ENCODE data around the gene FMN2. TPM values are rescaled to one million over a fixed set of nuclear protein-coding genes. Genes with fewer than 3 reads are reported as not detected.

The FMN2 gene
- total and polyA plus RNA-seq, 4 donors: 0.14 to 2.7 (median 1.2) TPM

DNA sequence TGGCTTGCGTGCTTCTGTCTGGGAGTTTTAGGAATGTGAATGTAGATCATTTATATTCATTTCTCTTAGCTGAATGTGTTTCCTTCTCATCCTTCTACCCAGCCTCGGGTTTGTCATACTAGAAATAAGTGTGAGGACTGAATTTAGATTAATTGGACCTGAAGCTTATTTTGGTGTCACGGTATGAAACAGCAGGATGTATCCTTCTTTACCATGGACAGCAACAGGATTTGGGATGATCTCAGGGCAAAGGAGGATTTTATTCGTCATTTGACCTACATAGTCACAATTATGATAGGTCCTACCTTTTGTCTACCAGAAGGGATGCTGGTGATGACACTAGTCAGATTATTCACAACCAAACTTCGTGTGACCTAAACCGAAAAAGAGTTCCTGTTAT lies 127.4 kb downstream of the FMN2 start:
- Histone ChIP-seq H3K27me3 (ENCODE audit: control insufficient read depth in 3 of 3, insufficient read depth in 3 of 3, low read length in 2 of 3) (no peaks in the 10 kb centered on the region), H3K4me3 (no peak overlapping the region), H3K4me1 (ENCODE audit: control insufficient read depth in 5 of 5, insufficient read depth in 5 of 5, low read length in 5 of 5) (no peaks in the 10 kb centered on the region), H3K9me3 (ENCODE audit: control insufficient read depth in 4 of 4, insufficient read depth in 3 of 4, low read length in 3 of 4) (peaks cover 0 to 2% (median 0%) of the 10 kb centered on the region in 4 donors), H3K36me3 (ENCODE audit: control insufficient read depth in 4 of 4, insufficient read depth in 4 of 4, low read length in 4 of 4) (no peaks in the 10 kb centered on the region), H3K27ac (ENCODE audit: low read depth in 1 of 2, low read length in 1 of 2) (no peak overlapping the region), H3K9ac (ENCODE audit: insufficient read depth in 1 of 2, low read length in 2 of 2) (no peak overlapping the region)
- TF ChIP-seq, protein P1, sequence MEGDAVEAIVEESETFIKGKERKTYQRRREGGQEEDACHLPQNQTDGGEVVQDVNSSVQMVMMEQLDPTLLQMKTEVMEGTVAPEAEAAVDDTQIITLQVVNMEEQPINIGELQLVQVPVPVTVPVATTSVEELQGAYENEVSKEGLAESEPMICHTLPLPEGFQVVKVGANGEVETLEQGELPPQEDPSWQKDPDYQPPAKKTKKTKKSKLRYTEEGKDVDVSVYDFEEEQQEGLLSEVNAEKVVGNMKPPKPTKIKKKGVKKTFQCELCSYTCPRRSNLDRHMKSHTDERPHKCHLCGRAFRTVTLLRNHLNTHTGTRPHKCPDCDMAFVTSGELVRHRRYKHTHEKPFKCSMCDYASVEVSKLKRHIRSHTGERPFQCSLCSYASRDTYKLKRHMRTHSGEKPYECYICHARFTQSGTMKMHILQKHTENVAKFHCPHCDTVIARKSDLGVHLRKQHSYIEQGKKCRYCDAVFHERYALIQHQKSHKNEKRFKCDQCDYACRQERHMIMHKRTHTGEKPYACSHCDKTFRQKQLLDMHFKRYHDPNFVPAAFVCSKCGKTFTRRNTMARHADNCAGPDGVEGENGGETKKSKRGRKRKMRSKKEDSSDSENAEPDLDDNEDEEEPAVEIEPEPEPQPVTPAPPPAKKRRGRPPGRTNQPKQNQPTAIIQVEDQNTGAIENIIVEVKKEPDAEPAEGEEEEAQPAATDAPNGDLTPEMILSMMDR (IDR thresholded peaks at IDR 0.05; ENCODE audit: control extremely low read depth, extremely low read depth): no peak
- ATAC-seq (ENCODE audit: insufficient read depth, low FRiP score): no peak
- DNase-seq: no peak
- WGBS, 2 donors: 69 to 71% methylated on average over 6 of the region's 6 CpGs

DNA sequence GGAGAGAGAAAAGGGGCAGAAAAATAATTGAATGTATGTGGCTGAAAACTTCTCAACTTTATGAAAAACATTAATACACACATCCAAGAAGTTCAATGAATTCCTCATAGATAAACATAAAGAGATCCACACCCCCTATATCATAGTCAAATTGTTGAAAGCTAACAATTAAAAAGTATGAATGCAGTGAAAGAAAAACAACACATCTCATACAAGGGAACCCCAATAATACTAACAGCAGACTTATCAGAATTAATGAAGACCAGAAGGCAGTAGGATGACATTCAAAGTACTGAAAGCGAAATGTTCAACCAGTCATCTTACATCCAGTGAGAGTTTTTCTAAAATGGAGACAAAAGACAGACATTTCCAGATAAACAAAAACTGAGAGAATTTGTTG lies 134.4 kb downstream of the FMN2 start:
- DNase-seq: no peak
- Histone ChIP-seq H3K27ac (ENCODE audit: low read depth in 1 of 2, low read length in 1 of 2) (no peak overlapping the region), H3K4me3 (no peak overlapping the region), H3K27me3 (ENCODE audit: control insufficient read depth in 3 of 3, insufficient read depth in 3 of 3, low read length in 2 of 3) (no peaks in the 10 kb centered on the region), H3K4me1 (ENCODE audit: control insufficient read depth in 5 of 5, insufficient read depth in 5 of 5, low read length in 5 of 5) (no peaks in the 10 kb centered on the region), H3K9ac (ENCODE audit: insufficient read depth in 1 of 2, low read length in 2 of 2) (no peak overlapping the region), H3K36me3 (ENCODE audit: control insufficient read depth in 4 of 4, insufficient read depth in 4 of 4, low read length in 4 of 4) (no peaks in the 10 kb centered on the region), H3K9me3 (ENCODE audit: control insufficient read depth in 4 of 4, insufficient read depth in 3 of 4, low read length in 3 of 4) (peaks cover 0 to 10% (median 2%) of the 10 kb centered on the region in 4 donors)
- ATAC-seq (ENCODE audit: insufficient read depth, low FRiP score): no peak
- WGBS, 2 donors: 77 to 83% methylated on average over 1 of the region's 1 CpG
- TF ChIP-seq, protein P1 (IDR thresholded peaks at IDR 0.05; ENCODE audit: control extremely low read depth, extremely low read depth): no peak

DNA sequence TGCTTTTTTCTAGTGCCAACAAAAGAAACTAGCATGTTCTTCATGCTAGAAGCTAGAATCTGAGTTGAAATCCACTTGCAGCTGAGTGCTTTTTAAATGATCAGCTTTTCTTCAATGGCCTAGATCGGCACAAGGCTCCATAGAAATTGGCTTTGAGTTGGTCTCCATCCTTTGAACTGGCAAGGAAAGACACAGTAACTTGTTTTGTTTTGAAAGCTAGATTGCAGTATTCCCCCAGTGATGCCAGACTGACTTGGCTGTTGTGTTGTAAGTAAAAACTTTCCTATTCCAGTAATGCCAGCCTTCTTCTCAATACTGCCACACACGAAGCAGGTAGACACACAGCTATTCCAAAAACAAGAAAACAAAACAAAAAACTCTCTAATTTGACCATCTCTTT lies 139.1 kb downstream of the FMN2 start:
- H3K36me3 ChIP-seq (ENCODE audit: control insufficient read depth in 4 of 4, insufficient read depth in 4 of 4, low read length in 4 of 4): no peaks in the 10 kb centered on the region
- H3K9me3 ChIP-seq (ENCODE audit: control insufficient read depth in 4 of 4, insufficient read depth in 3 of 4, low read length in 3 of 4): peaks cover 0 to 9% (median under 1%) of the 10 kb centered on the region in 4 donors
- no peak overlapping the region for H3K4me3 ChIP-seq
- no peak for DNase-seq
- H3K27ac ChIP-seq (ENCODE audit: low read depth in 1 of 2, low read length in 1 of 2): no peak overlapping the region
- 77 to 83% methylated on average over 2 of the region's 2 CpGs for WGBS, 2 donors
- H3K27me3 ChIP-seq (ENCODE audit: control insufficient read depth in 3 of 3, insufficient read depth in 3 of 3, low read length in 2 of 3): no peaks in the 10 kb centered on the region
- ATAC-seq (ENCODE audit: insufficient read depth, low FRiP score): no peak
- H3K4me1 ChIP-seq (ENCODE audit: control insufficient read depth in 5 of 5, insufficient read depth in 5 of 5, low read length in 5 of 5): peaks cover 0 to 5% (median 0%) of the 10 kb centered on the region in 5 donors
- TF ChIP-seq, protein P1 (IDR thresholded peaks at IDR 0.05; ENCODE audit: control extremely low read depth, extremely low read depth): no peak
- H3K9ac ChIP-seq (ENCODE audit: insufficient read depth in 1 of 2, low read length in 2 of 2): no peak overlapping the region

DNA sequence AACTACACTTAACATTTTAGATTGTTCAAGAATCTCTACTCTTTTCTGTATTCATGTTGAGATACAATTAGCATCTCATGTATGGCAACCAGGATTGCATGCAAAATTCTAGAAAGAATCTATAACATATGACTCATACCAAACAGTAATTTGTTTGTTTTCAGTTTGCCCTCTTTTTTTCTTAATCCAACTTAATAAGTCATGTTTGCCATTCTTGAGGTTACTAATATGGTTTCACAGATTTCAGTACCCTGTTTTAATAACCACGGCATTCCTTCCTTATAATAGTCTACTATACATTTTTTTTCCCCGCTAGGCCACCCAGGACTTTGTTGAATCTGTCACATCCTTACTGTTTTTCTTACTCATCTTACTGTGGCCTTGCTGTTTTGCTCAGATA lies 140.8 kb downstream of the FMN2 start:
- ATAC-seq (ENCODE audit: insufficient read depth, low FRiP score): no peak
- DNase-seq: no peak
- H3K27ac ChIP-seq (ENCODE audit: low read depth in 1 of 2, low read length in 1 of 2): no peak overlapping the region
- H3K4me3 ChIP-seq: no peak overlapping the region
- no peaks in the 10 kb centered on the region for H3K27me3 ChIP-seq (ENCODE audit: control insufficient read depth in 3 of 3, insufficient read depth in 3 of 3, low read length in 2 of 3)
- H3K9me3 ChIP-seq (ENCODE audit: control insufficient read depth in 4 of 4, insufficient read depth in 3 of 4, low read length in 3 of 4): no peaks in the 10 kb centered on the region
- no peaks in the 10 kb centered on the region for H3K36me3 ChIP-seq (ENCODE audit: control insufficient read depth in 4 of 4, insufficient read depth in 4 of 4, low read length in 4 of 4)
- TF ChIP-seq, protein P1 (IDR thresholded peaks at IDR 0.05; ENCODE audit: control extremely low read depth, extremely low read depth): no peak
- H3K9ac ChIP-seq (ENCODE audit: insufficient read depth in 1 of 2, low read length in 2 of 2): no peak overlapping the region
- WGBS, 2 donors: 91 to 94% methylated on average over 2 of the region's 2 CpGs
- H3K4me1 ChIP-seq (ENCODE audit: control insufficient read depth in 5 of 5, insufficient read depth in 5 of 5, low read length in 5 of 5): peaks cover 0 to 6% (median 5%) of the 10 kb centered on the region in 5 donors
